AG09309 (cell line): ENCODE data around the gene UQCRC2.

Experiments used
- DNase-seq: peaks from one replicate; pipeline ENCODE4 v3.0.0-alpha.2; 2010; ENCODE audit warnings: low read depth
- H3K4me3 ChIP-seq: 2 replicates; pipeline ENCODE4 v1.5.1; 2011; ENCODE audit warnings: mild to moderate bottlenecking, low read depth, low read length, moderate library complexity; ENCODE audit not compliant: control insufficient read depth
- TF ChIP-seq, protein P1 (sequence below): IDR thresholded peaks from 2 replicates; pipeline ENCODE4 v1.5.1; 2011; ENCODE audit warnings: mild to moderate bottlenecking, low read depth, low read length, inconsistent platforms; ENCODE audit not compliant: insufficient read depth, control insufficient read depth; ENCODE audit errors: missing control alignments

The UQCRC2 gene

DNA sequence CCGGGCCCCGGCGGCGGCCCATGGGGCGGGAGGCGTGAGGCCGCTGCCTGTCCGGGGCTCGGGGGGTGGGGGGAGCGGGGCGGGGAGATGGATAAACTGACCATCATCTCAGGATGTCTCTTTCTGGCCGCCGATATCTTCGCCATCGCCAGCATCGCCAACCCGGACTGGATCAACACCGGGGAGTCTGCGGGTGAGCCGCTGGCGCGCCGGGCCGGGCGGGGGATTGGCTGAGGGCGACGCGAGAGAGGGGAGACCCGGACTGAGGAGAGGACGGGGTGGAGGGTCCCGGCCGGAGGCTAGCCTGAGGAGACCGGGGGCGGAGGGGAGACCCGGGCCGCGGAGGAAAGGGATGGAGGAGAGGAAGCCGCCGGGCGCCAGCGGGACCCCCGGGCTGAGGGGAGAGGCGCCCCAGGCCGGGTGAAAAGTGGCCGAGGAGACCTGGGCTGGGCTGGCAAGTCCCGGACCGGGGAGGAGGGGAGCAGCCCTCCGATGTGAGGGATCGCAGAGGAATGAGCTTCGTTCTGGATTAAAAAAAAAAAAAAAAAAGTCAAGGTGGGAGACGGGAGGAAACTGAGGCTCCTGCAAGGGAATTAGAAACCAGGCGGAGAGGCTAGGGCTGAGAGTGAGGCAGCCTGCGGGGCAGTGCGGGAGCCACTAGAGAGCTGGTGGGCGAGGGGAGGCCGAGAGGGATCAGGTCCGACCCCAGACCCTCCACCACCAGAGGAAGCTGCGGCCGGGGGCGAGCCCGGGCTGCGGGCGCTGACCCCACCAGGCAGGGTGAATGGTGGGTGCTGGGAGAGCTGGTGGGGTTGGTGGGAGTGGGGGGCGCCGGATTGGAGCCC, 55.3 kb downstream of the UQCRC2 start:
- H3K4me3 ChIP-seq, result peak overlapping the region; percentile 97
- TF ChIP-seq, protein P1, sequence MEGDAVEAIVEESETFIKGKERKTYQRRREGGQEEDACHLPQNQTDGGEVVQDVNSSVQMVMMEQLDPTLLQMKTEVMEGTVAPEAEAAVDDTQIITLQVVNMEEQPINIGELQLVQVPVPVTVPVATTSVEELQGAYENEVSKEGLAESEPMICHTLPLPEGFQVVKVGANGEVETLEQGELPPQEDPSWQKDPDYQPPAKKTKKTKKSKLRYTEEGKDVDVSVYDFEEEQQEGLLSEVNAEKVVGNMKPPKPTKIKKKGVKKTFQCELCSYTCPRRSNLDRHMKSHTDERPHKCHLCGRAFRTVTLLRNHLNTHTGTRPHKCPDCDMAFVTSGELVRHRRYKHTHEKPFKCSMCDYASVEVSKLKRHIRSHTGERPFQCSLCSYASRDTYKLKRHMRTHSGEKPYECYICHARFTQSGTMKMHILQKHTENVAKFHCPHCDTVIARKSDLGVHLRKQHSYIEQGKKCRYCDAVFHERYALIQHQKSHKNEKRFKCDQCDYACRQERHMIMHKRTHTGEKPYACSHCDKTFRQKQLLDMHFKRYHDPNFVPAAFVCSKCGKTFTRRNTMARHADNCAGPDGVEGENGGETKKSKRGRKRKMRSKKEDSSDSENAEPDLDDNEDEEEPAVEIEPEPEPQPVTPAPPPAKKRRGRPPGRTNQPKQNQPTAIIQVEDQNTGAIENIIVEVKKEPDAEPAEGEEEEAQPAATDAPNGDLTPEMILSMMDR, result no peak
- no peak for DNase-seq

DNA sequence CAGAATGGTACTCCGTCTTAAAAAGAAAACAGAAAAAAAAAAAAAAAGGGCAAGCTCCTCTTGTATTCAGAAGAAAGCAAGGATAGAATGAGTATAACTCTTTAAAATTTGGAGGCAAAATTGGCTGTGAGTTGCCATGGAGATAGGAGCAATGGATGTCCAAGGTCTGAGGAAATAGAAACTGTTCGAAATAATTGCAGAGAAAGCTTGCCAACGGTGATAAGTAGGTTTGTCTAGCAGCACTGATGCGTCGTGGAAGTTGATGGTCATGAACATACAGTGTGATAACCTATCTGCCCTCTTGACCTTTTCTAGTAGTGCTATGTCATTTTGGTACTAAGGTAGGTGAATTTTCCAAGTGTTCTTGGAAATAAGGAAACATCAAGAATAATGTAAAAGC, 57.7 kb downstream of the UQCRC2 start:
- H3K4me3 ChIP-seq, result no peak overlapping the region
- TF ChIP-seq, protein P1, result no peak
- no peak for DNase-seq

DNA sequence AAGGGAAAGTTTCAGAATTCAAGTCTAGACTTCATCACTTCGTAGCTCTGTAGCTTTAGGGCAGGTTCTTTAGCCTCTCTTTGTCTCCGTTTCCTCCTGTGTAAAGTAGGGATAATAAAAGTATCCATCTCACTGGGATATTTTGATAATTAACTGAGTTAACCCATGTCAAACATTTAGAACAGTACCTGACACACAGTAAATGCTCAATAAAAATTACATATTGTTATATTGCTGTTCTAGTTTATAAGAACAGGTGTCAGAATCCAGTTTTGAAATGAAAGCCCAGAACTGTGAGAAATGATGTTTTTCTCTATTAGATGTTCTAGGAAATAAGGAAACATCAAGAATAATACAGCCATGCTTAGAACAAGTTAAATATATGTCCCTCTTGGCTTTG, 59.1 kb downstream of the UQCRC2 start:
- no peak for DNase-seq
- H3K4me3 ChIP-seq, result no peak overlapping the region
- TF ChIP-seq, protein P1, result no peak

DNA sequence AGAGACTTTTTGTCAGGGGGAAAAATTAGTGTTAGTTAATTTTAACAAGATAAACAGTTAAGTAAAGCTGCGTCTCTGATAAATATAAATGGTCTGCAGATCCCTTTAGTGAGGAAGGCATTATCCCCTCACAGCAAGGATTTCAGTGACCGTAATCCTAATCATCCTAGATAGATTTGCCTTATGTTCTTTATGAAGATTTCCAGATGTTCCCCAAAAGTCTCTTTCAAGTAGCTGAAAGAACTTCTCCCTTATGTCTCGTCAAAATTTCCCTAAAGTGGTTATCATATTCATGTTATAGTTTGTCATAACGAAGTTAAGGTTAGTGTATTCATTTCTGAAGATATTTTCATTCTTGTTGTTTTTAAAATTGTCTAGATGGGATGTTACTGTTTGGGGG, 60.3 kb downstream of the UQCRC2 start:
- TF ChIP-seq, protein P1, result no peak
- DNase-seq, result no peak
- no peak overlapping the region for H3K4me3 ChIP-seq

DNA sequence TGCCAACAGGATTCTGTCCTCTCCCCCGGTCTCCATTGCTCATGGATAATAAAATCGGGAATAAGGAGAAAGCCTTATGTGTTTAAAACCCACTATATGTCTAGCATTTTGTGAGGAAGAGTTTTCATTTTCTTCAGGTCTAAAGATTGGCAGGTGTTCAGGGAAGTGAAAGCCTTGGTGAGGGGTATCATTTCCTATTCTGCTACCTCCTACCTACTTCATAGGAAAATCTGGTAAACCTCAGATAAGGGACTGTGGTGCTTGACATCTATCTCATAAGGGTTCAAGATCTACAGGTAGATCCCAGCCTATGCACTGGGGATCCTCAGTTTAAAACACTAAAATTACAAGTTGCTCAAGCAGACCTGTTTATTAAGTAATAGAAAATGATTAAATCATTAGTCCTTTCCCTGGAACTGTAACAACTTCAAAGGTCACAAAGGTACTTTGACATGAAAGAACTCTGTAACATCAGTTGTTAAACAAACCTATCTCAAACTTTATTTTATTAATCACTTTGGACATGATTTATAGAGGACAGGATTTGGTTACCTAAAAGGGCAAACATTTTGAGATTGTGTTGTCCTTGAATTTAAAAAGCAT, 61.2 kb downstream of the UQCRC2 start:
- no peak for DNase-seq
- TF ChIP-seq, protein P1, result no peak
- H3K4me3 ChIP-seq, result no peak overlapping the region

DNA sequence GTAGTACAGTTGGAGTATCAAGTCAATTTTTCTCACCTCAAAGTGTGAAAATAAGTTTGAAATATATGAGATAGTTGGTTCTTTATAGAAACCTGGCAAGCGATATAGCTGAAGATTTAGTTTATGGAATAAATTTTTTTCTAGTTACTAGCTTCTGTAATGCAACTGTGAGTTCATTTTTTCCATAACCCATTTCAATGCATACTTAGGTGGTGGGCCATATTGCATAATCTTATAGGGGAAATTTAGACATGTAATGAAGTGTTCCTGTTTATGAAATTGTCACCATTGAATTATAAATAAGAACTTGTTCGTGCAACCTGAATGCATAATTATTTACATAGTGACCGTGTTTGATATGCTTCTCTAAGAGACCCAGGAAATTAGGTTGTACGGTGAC, 63.8 kb downstream of the UQCRC2 start:
- TF ChIP-seq, protein P1, result no peak
- DNase-seq, result no peak
- no peak overlapping the region for H3K4me3 ChIP-seq
